ENCODE measurements around the gene NPHP4.

NPHP4 gene

DNA sequence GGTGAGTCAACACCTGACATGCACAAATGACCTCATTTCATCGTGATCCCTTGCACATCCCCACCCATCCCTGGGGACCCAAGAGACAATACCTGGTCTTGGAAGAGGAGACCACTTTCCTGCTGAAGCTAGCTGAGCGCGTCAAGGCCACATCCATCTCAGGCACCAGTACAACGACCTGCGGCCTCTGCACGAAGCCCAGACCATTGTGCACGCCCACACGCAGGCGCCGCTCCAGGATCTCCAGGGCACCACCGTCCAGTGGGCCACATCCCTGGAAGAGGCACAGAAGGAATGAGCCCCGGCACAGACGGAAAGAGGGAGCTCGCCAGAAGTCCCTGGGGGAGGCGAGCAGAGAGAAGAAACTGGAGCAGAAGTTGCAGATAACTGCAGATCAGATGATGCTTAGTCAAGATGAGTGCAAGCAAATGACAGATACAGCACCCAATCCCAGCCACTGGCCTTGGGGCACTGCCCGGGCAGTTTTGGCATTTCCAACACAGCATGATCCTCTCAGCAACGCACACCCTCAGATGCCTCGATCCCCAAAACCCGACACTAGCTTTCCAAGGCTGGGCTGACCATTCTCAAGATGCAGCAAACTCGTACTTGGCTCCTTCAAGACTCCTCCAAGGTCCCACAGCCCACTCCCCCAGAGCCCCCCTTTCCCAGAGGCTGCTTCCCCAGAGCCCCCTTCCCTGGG is 44.1 kb downstream of the NPHP4 start:
- DNase-seq = no peak

- no peak for DNase-seq
Observed at GRCh38 chr1:5947071-5947821, 45.0 kb downstream of the NPHP4 start.

DNA sequence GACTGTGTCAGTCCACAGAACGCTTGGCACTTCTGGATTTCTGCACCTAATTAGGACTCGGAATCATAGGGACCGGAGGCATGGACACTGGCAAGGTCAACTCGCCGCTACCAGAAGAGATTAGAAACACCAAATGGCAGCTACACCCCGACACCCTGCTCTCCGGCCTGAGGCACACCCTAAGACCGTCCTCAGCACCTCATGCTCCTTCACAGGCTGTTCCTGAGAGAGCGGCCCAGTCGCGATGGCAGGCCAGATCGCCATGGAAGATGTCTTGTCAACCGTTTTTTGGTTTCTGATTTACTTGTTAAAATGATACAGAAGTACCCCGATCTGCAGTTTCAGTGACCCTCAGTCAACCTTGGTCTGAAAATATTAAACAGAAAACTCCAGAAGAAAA is 46.8 kb downstream of the NPHP4 start:
- no peak for DNase-seq

DNA sequence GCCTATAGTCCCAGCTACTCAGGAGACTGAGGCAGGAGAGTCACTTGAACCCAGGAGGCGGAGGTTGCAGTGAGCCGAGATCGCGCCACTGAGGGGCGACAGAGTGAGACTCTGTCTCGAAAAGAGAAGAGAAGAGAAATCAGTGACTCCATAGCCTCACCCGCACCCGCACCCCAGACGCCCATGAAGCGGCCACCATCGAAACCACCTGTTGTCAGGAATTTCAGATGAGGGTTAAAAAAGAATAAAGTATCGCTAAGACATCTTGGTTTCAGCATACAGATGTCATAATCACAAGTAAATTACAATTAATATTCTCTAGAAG is 47.4 kb downstream of the NPHP4 start:
- no peak for DNase-seq

GRCh38 chr1:5944154-5944842 is 47.9 kb downstream of the NPHP4 start:
- no peak for DNase-seq

DNA sequence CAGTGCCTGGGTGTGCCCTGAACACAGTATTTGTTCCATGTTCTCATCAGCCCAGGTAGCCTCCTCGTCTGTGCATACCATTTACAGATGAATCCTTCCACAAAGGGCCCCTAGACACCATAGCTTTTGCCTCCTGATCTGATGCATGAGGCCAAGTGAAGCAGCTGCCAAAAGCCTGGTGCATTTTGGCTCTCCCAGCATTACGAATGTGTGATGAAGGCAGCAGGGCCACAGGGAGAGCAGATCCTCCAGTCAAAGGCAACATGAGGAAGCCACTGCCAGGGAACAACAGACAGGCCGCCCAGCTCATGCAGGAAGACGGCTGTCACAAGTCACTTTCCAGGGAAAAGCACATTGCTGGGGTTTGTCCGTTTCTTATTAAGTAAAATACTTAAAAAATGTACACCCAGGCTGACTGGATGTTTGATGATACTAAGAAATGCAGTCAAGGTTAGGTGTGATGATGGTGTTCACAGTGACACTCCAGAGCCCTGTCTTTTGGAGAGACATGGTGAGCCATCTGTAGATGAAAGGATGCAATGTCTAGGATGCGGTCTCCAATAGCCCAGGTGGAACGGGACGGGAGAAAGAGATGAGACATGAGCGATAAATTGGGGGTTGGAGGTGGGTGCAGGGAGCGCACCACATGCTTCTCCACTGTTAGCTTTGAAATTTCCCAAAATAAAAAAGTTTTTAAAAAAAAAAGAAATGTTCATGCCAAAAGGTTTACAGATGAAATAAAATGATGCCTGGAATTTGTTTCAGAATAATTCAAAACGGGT is 48.7 kb downstream of the NPHP4 start:
- no peak for DNase-seq

DNA sequence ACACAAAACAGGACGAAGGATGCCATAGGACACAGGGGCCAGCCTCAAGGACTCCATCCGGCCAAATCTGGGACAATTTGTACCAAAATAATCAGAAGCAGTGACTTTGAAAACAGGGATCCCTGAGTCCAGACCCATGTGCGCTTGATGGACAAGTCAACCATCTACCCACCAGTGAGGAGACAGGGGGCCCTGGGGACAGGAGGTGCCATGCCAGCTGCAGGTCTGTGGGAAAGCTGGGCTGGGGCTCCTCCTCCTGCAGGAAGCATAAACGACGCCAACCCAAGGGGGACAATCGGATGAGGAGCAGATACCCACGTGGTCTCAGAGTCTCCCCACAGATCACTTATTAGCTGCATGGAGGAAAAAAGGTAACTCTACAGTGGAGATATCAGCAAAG is 50.6 kb downstream of the NPHP4 start:
- no peak for DNase-seq

GRCh38 chr1:5940723-5941407 is 51.4 kb downstream of the NPHP4 start:
- no peak for DNase-seq

DNA sequence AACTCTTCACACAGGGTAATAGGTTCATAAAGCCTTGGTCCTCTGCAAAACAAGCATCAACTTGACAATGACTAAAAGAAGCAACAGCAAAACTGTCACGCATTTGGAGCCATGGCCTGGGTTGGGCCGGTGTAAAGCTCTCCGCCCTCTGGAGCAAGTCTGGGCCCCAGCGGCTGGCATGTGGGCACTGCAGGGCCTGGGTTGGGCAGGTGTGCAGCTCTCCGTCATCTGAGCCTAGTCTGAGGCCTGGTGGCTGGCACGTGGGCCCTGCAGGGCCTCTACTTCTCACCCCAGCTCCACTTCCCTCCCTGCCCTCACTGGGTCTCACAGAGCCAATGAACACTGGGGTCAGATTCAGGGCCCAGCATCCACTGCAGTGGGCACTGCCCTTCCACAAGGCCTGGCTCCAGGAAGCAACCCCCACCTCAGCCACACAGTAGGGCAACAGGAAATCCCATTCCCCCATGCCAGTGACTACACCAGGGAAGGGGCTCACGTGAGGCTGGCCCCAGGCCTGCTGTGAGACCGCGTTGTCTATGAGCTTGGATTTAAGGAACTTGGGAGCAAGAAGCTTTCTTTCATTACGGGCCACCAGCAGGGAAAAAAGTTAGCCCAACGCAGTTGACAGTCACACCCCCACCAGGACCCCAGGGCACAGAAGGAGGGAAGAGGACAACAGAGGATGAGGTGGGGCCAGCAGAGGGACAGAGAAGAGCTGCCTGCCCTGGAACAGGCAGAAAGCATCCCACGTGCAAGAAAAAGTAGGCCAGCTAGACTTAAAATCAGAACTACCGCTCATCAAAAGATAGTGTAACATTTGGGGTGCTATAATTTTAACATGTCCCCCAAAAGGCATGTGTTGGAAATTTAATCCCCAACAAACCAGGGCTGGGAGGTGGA is 52.7 kb downstream of the NPHP4 start:
- no peak for DNase-seq

GRCh38 chr1:5938101-5938646 is 54.1 kb downstream of the NPHP4 start:
- DNase-seq = no peak

DNA sequence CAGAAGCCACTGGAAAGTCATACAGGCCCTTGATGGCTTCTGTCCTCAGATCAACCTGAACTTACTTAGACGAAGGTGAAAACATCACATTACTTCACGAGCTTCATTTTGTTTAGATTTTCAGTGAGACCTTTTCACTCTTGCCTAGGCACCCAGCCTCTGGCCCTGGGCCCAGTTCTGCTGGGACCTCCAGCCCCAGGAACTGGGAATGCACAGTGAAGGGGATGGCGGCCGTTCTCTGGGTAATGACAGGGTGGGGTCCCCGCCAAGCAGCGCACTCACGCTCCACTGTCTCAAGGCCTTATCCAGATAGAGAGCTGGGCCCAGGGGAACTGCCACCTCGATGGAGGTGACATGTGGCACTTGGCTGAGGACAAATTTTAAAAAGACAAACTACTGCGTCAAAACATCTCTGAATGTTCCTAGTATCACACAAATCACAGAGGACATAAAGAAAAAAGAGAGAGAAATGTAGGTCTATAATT is 54.8 kb downstream of the NPHP4 start:
- no peak for DNase-seq

- DNase-seq = no peak
Observed at GRCh38 chr1:5936621-5937372, 55.4 kb downstream of the NPHP4 start.

GRCh38 chr1:5936126-5936525 is 56.1 kb downstream of the NPHP4 start:
- no peak for DNase-seq

GRCh38 chr1:5935026-5935425 is 57.2 kb downstream of the NPHP4 start:
- DNase-seq = no peak

DNA sequence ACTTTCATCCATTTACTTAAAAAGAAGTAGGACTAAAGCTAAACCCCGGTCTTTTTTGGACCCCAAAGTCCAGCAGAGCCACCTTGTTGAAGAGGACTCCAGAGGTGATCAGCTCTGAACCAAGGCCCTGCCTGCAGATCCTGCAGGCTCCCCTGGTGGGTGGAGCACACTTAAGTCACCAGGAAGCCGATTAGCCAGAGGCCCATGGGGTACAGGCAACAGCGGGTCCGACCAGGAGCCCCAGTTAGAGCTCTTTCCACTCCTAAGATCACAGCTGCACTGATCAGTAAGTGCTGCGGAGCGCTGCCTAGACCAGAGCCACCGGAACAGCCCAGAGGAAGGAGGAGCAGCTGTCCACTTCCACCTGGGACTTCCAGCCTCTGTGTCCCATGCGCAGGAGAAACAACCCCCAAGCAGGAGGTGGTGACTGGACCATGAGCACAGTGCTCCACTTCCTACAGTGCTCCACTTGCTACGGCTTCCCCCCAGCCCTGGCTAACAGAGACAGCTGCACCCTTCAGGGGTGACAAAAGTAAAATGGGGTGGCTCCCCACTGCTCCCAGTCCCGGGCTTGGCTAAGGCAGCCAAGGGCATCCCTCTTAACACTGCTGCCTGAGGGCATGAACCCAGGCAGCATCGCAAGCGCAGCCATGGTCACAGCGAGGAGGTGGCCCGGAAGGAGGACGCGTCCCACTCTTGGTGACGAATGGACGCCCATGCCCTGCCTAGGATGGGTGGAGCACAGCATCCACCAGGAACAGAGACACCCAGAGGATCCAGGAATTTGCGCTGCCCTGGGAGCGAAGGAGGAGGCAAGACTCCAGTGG is 58.0 kb downstream of the NPHP4 start:
- no peak for DNase-seq

DNA sequence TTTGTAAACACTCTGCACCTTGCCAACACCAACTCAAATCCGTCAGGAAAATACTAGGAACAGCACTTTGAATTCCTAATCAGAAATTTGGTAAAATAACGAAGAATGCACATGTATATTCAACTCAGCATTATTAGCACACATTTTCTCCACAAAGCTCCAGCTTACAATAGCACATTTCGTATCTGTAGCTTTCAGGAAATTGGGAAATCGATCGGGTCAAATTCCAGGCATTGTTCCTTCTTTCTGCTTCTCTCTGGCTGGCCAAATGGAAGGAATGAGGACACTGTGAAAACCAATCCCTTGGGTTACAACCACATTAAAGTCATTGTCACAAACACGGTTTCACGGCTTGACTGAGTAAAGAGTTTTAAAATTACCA is 58.6 kb downstream of the NPHP4 start:
- DNase-seq = no peak

DNA sequence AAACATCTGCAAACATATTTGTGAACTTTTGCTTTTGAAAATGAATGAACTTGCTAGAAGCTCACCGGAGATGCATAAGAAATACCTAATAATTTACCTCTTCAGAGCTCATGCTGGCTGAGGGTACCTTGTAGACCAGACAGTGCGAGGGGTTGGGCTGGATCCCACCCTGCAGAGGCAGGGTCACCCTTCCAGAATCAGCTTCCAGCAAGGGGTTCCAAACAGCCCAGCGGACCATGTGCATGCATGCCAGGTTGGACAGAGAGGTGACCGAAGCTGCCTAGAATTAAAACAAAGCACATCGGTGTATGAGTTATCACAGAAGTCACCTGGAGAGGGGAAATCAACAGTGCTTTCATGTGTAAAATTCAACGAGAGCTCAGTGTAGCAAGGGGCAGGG is 59.2 kb downstream of the NPHP4 start:
- DNase-seq = no peak

DNA sequence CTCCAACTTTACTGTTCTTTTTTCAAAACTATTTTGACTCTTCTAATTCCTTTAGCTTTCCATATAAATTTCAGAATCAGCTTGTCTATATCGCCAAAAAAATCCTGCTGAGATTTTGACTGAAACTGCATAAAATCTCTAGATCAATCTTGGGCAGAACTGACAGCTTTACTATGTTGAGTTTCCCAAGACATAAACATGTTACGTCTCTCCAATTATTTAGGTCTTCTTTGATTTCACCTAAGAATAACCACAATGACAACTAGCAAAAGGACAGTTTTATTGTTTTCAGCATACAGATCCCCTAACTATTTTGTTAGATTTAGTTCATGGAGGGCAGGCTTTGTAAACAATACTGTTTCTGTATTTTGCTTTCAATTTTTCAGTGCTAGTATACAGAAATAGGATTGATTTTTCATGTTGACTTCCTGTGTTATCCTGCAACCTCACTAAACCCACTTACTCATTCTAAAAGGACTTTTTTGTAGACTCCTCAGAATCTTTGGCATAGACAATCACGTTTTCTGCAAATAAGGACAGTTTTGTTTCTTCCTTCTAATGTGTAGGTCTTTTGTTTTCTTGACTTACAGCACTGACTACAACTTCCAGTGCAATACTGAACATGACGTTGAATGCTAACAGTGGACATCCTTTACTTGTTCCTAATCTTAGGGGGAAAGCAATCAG is 63.4 kb downstream of the NPHP4 start:
- no peak for DNase-seq
